ENCODE measurements around the gene ITPA.

ITPA gene

DNA sequence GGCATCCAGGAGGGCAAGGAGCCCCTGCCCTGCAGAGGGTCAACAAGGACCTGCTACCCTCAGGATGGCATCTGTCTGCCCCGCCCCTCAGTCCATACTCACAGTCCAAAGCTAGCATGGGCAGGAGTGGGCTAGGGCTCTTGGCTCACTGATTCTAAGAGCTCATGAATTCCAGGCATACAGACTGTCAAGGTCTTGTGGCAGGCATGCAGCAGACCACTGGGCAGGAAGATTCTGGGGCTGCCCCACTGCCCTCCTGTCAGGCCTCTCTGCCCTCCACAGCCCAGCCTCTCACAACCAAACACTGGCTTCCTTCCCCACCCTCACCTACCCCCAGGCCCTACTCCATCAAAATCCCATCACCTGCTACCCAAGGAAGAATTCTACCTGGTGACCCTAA, 35.3 kb downstream of the ITPA start:
- no peak for DNase-seq (ENCODE audit: low spot score)

DNA sequence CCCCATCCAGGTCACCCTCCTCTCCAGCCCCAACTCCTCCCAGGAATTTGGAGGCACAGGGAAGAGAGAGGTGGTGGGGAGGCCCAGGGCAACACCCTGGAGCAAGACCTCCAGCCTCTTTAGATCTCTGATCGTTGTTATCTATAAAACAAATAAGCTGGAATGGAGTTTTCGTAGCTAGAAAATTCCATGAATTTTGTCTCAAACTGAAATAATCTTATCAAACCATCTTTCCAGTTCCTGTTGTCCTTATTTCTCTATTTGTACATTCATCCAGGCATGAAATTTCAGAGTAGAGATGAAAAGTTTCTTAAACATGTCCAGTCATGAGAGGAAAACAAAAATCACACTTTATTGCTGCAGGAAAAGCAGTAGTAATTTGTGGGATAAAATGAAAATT, 35.9 kb downstream of the ITPA start:
- DNase-seq (ENCODE audit: low spot score) = no peak

DNA sequence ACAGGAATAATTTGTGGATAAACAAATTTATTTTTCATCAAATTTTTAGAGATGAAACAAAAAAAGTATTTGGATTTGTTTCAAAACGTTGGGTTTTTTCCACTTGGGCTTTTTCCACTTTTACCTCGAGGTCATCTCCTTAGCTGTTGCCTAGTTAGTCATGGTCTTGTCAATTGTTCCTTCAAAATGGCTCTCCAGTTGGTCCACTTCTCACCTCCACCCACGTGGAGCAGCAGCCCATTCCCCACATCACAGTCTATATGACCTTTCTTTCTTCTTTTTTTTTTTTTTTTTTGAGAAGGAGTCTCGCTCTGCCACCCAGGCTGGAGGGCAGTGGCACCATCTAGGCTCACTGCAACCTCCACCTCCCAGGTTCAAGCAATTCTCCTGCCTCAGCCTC, 36.4 kb downstream of the ITPA start:
- no peak for DNase-seq (ENCODE audit: low spot score)

DNA sequence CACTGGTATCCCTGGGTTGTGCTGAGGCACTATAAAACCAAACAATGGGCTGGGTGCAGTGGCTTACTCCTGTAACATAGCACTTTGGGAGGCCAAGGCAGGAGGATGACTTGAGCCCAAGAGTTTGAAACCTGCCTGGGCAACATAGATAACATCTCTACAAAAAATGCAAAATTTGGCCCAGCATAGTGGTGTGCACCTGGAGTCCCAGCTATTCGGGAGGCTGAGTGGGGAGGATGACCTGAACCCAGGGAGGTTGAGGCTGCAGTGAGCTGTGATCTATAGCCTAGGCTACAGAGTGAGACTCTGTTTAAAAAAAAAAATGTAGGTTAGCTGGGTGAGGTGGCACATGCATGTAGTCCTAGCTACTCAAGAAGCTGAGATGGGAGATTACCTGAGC, 37.4 kb downstream of the ITPA start:
- DNase-seq (ENCODE audit: low spot score) = no peak

DNA sequence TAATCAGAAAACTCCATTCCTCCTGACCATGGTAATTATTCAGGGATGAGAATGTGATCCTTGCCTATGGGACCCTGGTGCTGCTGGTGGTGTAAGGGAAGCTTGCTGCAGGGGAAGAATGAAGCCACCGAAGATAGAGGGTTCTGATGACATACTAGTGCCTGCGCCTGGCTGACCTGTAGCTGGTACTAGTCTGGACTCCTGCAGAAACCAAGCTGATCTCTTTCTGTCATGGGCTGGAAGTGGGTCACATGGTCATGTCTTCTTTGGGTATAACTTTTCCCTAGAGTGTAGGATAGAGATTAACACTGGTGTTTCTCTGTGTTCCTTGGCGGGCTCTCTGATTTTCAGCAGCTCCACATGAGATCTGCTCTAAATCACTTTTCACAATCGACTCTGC, 38.3 kb downstream of the ITPA start:
- no peak for DNase-seq (ENCODE audit: low spot score)

DNA sequence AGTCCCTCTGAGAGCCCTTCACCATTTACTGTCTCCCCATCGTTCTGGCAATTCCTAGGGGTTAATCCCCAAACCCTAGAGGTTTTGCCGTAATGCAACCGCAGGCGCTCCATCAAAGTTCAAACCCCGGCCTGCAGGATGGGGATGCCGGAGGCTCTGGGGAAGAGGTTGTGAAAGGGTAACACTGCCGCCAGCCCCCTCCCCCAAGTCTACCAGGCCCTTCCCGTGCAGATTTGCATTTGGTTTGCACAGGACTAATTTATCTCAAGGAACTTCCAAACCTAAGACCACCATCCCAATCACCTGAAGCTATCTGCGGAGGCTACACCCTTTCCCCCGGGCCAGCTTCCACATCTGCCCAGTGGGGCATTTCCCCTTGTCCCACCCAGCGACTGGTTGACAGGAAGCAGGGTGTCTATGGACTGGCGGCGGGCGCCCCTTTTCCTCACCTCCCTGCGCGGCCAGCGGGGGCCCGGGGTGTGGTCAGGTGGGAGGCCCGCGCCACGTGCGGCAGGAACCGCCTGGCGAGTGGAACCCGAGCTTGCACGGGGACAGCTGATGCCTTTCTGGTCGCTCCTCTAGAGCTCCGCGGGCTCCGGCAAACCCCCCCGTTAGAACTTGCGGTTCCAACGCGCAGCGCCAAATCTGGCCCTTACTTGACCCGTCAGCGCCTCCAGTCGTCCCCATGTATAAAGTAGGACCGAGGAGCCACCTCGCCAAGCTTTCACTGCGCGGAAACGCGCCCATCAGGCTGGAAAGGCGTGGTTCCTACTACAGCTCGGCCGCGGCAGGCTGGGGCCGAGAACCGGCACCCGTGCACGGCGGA, 39.1 kb downstream of the ITPA start:
- DNase-seq (ENCODE audit: low spot score) = no peak

DNA sequence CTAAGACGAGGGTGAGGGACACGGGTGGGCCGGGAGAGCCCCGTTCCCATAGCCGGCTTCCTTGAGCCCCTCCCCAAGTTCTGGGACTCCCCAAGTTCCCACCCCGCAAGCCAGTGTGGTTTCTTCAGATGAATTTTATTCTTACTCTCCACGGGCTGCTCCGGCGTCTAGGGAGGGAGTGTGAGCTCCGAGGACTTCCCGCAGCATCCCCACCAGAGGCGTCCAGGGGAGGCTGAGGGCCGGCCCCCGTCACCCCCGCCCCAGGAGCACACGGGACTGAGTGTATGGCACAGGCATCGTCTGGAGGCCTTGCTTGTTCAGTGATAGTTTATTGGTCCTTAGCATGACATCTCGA, 39.7 kb downstream of the ITPA start:
- DNase-seq (ENCODE audit: low spot score) = no peak

DNA sequence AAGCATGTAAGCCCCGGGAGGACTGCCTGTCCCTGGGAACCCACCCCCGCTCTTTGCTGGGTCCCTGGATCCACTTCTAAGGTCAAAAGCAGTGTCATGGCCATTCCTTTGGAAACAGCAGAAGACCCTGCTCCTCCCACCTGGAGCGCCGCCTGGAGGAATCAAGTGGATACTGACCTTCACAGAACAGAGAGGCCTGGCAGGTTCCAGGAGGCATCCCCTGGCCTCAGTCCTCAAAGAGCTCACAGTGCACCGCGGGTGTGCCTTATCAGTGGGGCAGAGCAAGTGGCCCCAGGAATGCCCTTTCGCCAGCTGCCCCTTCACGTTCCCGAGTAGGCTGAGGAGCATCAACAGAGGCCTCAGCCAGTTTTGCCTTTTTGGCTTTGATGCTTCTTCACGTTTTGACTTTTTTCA, 40.8 kb downstream of the ITPA start:
- peak; percentile 96 for DNase-seq (ENCODE audit: low spot score)

DNA sequence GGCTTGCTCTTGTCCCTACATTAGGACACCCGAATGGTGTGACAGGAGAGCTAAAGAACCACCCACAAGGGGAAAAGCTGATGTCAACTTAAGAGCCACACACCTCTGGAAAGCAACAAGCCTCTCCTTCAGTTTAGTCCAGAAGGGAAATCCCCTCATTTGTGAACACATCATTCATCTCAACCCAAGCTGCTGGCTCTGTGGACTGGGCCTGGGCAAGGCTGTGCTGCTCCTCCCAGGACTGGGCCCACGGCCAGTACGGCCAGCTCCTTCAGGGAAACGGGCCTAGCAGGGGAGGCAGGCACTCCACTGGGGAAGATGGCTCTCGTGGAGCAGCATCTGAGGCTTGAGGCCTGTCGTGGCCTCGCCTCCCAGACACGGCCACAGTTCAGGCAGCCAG, 42.5 kb downstream of the ITPA start:
- DNase-seq (ENCODE audit: low spot score) = no peak

DNA sequence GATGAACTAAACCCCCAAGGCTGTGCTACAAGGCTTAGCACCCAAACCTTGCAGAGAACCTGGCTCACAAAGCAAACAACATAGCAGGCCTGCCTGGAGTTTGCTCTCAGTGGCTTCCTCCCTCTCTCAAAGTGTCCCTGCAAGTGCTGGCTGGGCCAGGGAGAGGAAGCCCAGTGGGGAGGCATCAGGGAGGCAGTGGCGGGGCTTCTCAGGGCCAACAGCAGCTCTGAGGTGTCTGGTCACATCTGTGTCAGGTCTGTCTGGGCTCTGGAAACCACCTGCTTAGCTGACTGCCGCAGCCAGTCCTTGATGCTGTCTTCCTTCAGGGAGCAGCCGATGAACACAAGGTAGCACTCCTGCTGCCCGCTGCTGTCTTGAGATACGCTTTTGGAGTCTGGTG, 46.4 kb downstream of the ITPA start:
- DNase-seq (ENCODE audit: low spot score) = no peak

DNA sequence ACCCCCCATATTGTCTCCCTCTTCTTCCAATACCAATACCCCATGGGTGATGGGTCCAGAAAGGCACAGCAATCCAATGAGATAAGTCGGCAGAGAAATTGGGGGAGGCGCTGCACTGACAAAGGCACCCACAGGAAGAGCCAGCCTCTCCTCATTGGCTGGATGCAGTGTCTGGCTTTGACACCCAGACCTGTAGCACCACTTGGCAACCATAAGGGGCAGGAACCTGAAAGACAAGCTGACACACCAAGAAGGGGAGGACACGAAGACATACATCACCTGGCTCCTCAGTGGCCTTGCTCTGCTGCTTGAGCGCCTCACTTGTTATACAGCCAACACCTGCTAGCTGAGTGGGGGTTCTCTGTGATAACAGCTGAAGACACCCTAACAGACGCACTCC, 49.1 kb downstream of the ITPA start:
- DNase-seq (ENCODE audit: low spot score) = no peak

DNA sequence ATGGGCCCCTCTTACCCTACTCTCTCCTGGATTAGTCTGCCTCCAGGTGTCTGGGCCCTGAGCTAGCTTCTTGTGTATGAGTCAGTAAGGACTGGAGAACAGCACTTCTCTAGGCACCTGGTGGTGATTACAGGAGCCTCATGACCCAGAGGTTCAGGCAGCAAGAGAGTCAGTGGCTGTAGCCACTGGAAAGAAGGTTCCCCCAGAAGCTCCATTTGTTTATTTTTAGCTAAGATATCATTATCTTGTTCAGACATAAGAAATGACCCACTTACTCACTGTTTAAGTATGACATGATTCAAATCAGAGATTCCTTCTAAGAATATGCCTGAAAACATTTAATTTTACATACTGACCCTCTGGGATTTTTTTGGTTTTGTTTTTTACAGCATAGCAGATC, 53.3 kb downstream of the ITPA start:
- no peak for DNase-seq (ENCODE audit: low spot score)

DNA sequence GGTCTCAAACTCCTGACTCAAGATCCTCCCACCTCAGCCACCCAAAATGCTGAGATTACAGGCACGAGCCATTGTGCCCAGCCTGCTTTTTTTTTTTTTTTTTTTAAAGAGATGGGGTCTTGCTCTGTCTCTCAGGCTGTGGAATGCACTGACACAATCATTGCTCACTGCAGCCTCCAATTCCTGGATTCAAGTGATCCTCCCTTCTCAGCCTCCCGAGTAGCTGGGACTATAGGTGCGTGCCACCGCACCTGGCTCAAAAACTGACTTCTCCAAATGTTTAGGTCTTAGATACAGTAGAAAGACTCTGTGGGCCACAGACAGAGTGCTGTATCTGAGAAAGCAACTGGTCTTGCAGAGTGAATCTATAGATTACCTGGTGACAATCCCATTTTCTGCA, 60.8 kb downstream of the ITPA start:
- DNase-seq (ENCODE audit: low spot score) = no peak

DNA sequence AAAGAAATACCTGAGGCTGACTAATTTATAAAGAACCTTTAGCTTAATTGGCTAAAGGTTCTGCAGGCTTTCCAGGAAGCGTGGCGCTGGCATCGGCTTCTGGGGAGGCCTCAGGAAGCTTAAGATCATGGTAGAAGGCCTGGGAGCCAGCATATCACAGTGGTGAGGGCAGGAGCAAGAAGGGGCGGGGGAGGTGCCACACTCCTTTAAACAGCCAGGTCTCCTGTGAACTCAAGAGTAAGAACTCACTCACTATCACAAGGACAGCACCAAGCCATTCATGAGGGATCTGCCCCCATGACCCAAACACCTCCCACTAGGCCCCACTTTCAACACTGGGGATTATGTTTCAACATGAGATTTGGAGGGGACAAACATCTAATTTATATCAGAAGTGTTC, 64.1 kb downstream of the ITPA start:
- no peak for DNase-seq (ENCODE audit: low spot score)
